ENCODE data around the gene WWOX. TPM values are rescaled to one million over a fixed set of nuclear protein-coding genes. Genes with fewer than 3 reads are reported as not detected.

The WWOX gene
- total RNA-seq, 3 donors from 2014 or later = 11.7 to 18.0 (median 13.8) TPM

DNA sequence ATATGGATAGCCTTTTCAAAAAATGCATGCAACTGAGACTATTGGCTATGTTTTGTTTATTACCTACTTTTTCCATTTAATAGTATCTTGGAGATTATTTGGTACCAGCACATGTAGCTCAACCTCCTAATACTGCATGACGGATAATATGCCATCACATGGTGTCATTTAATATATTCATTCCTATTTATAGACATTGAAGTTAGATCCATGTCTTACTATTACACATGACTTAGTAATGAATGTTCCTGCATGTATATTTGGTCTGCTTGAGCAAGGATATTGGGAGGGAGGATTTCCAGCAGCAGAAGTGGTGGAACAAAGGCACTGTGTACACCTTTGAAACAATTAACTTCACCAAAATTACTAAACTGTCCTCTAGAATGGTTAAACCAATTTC is 561.3 kb downstream of the WWOX start:
- H3K36me3 ChIP-seq (ENCODE audit: low read depth) = no peaks in the 10 kb centered on the region
- H3K4me1 ChIP-seq (ENCODE audit: low read depth) = no peaks in the 10 kb centered on the region
- ATAC-seq (no peak), DNase-seq (no peak)
- H3K9me3 ChIP-seq = no peaks in the 10 kb centered on the region
- H3K4me3 ChIP-seq = no peak overlapping the region
- intact Hi-C loops (cut with DNase I, micrococcal nuclease) = no loop called here
- TF ChIP-seq, protein P1, sequence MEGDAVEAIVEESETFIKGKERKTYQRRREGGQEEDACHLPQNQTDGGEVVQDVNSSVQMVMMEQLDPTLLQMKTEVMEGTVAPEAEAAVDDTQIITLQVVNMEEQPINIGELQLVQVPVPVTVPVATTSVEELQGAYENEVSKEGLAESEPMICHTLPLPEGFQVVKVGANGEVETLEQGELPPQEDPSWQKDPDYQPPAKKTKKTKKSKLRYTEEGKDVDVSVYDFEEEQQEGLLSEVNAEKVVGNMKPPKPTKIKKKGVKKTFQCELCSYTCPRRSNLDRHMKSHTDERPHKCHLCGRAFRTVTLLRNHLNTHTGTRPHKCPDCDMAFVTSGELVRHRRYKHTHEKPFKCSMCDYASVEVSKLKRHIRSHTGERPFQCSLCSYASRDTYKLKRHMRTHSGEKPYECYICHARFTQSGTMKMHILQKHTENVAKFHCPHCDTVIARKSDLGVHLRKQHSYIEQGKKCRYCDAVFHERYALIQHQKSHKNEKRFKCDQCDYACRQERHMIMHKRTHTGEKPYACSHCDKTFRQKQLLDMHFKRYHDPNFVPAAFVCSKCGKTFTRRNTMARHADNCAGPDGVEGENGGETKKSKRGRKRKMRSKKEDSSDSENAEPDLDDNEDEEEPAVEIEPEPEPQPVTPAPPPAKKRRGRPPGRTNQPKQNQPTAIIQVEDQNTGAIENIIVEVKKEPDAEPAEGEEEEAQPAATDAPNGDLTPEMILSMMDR (IDR thresholded peaks at IDR 0.05) = no peak

DNA sequence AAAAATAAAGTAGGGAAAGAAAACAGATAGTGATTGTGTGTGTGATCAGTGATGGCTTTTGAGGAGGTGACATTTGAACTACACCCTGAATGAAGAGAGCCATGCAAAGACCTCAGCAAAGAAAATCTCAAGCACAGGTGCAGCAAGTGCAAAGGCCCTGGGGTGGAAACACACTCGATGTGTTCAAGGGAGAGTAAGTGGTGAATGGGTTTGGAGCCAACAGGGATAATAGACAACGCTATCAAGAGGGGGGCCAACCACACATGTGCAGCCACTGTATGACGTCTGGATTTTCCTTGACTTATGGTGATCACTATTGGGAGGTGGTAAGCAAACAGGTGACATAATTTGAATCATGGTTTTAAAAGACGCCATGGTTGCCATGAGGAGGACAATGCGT is 564.2 kb downstream of the WWOX start:
- H3K4me3 ChIP-seq = no peak overlapping the region
- no peaks in the 10 kb centered on the region for H3K36me3 ChIP-seq (ENCODE audit: low read depth)
- DNase-seq (no peak), ATAC-seq (no peak)
- no peaks in the 10 kb centered on the region for H3K4me1 ChIP-seq (ENCODE audit: low read depth)
- TF ChIP-seq, protein P1 (IDR thresholded peaks at IDR 0.05) = no peak
- no peaks in the 10 kb centered on the region for H3K9me3 ChIP-seq
- intact Hi-C loops (cut with DNase I, micrococcal nuclease) = no loop called here

DNA sequence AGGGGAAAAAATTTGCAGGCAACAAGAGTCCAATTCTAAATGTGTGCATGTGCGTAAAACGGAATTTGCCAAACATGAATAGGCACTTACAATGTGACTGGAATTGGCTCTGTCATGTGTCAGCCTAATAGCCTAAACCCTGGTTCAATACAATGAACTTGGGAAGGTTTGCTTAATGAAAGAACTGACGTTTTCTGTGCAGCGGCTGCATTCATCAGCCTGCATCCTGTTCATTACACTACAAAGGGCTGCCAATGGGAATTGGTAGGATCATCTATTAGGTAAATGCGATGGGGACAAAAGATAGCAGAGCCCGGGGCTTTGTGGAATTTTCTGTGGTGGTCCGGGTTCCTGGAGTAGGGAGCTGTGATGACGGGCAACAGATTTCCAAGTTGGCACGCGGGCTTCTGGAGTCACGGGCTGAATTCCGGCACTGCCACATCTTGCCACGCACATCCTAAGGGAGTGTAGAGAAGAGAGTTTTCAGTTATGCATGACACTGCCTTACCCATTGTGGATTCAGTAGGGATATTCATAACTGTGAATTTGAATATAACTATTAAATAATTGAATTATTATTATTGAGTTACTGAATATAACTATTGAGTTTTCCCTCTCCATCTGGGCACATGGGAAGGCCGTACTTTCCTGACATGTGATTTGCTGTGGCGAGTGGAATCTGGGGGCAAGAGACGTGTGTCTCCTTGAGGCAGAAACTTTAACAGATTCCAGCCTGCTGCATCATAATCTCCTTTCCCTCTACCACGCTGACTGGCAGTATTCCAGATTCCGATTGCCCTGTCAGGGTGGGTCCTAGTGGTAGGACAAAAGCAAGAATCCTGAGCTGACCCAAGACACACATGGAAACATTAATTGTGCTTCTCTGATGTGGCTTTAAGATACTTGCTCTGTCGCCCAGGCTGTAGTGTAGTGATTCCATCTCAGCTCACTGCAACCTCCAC is 565.6 kb downstream of the WWOX start:
- Histone ChIP-seq H3K4me1 (ENCODE audit: low read depth) (no peaks in the 10 kb centered on the region), H3K9me3 (no peaks in the 10 kb centered on the region), H3K4me3 (no peak overlapping the region), H3K36me3 (ENCODE audit: low read depth) (no peaks in the 10 kb centered on the region)
- DNase-seq (no peak), ATAC-seq (no peak)
- TF ChIP-seq, protein P1 (IDR thresholded peaks at IDR 0.05) = no peak
- intact Hi-C loops (cut with DNase I, micrococcal nuclease) = no loop called here

DNA sequence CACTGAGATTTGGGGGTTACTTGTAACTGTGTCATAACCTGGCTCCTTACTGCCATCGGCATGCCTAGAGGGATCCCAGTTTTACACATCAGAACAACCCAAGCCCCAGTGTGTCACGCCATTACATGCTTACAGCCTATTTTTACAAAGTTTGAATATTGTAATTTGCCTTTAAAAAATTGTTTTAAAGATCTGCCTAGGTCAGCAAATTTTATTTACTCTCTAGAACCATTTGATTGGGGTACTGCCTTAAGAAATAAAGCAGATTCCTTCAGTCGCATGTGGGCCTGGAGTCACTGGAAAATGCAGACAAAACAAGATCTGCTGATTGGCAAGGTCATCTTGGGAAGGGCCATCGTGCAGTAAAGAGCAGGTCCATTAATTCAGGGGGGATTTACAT is 566.9 kb downstream of the WWOX start:
- DNase-seq = no peak
- Histone ChIP-seq H3K4me3 (no peak overlapping the region), H3K9me3 (no peaks in the 10 kb centered on the region), H3K4me1 (ENCODE audit: low read depth) (no peaks in the 10 kb centered on the region), H3K36me3 (ENCODE audit: low read depth) (no peaks in the 10 kb centered on the region)
- TF ChIP-seq, protein P1 (IDR thresholded peaks at IDR 0.05) = no peak
- intact Hi-C loops (cut with DNase I, micrococcal nuclease) = no loop called here
- no peak for ATAC-seq

DNA sequence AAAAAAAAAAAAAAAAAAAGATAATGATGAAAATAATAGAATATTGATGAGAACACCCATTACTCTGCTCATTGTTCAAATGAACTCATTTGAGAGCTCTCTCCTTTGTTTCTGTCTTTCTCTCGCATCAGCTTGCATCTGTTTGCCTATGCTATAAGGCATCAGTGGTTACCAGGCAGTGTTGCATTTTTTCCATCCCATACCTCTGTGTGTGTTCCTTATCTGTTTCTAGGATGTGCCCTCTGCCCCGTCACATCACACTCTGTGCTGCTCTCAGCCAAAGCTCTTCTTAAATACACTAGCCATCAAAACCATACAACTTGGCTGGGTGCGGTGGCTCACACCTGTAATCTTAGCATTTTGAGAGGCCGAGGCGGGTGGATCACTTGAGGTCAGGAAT is 568.2 kb downstream of the WWOX start:
- ATAC-seq (no peak), DNase-seq (no peak)
- no peaks in the 10 kb centered on the region for H3K9me3 ChIP-seq
- intact Hi-C loops (cut with DNase I, micrococcal nuclease) = no loop called here
- no peaks in the 10 kb centered on the region for H3K36me3 ChIP-seq (ENCODE audit: low read depth)
- TF ChIP-seq, protein P1 (IDR thresholded peaks at IDR 0.05) = no peak
- H3K4me3 ChIP-seq = no peak overlapping the region
- H3K4me1 ChIP-seq (ENCODE audit: low read depth) = no peaks in the 10 kb centered on the region
